HG03521 (cell line): Measurements from ENCODE around the gene APP.
"Not testable (repeated sequence)": the region's sequence is repeated elsewhere in the genome, so short reads cannot be mapped to it uniquely, and the experiment has no call there.

Experiments
- ATAC-seq: cut with Tn5 transposase; IDR thresholded peaks from one replicate; pipeline ENCODE4 v1.9.1; 2021; ENCODE audit warnings: mild to moderate bottlenecking, moderate library complexity; ENCODE audit not compliant: unreplicated experiment

The APP gene

DNA sequence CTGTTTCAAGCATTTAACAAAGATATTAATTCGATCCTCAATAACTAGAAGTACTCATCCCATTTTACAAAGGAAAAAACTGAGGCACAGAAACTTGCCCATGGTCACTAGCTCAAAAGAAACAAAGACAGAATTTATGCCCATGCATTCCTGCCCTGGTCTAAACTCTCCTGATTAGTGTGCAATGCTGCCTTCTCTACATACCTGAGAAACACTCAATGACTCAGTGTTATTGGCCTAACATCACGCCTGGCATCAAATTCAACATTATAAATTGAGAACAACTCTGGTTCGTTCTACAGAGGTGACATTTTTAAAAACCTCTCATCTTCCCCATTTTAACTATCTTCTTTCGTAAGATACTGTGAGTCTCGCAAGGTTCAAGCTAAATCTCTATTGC, 5.2 kb downstream of the APP start:
- no peak for ATAC-seq

DNA sequence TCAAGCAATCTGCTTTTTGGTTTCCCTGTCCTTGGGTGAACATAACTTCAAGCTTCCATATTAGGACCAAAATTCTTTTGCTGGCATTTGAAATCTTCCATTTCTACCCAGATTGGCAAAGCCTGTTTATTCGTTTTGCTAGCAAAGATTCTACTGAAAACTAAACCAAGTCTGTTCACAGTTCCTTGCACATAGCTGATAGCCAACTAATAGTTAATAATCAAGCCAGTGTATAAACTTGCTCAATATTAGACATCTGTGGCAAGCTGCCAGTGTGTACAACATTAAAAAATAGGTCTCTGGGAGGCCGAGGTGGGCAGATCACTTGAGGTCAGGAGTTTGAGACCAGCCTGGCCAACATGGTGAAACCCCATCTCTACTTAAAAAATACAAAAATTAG, 6.3 kb downstream of the APP start:
- ATAC-seq: no peak

DNA sequence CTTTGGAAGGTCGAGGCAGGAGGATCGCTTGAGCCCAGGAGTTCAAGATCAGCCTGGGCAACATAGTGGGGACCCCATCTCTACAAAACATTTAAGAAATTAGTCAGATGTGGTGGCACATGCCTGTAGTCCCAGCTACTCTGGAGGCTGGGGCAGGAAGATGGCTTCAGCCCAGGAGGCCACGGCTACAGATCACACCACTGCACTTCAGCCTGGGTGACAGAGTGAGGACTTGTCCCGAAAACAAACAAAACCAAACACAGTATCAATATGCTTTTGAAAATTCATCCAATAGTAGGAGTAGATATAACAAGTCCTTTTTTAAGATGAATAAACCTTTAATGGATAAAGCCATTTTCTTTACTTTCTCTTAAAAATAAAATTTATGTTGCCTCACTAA, 8.5 kb downstream of the APP start:
- ATAC-seq: no peak

DNA sequence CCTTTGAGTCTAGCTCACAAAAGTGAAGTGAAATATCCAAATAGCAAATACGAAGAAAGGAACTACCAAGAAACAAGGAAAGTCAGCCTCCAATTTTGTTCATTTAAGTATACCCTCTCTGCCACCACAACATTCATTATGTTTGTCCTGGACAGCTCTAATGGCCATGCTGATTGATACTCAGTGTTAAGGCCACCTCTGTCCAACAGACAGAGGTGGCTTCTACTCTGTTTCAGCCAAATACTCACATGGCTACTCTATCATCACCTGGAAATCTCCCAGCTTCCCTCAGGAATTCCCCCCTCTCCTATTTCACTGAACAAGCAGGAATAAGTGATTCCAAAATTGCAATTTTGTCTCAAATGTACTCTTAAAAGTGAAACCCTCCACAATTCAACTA, 10.7 kb downstream of the APP start:
- no peak for ATAC-seq

DNA sequence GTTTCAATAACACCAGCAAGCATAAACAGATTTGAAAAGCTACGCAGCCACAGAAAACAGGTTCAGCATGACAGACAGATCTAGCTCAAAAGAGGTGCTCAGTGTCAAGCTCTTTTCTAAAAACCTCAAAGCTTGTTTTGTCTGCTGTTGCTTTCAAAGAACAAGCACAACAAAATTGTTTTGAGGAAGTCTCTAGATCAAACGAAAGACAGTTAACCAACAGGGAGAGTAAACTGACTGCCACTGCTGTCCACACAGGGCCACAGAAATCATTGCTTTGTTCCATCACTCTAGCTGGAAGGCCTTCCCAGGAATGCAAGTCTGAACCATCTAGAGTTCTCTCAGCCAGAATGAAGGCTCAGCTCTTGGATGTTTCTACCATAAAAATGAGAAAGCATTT, 12.8 kb downstream of the APP start:
- ATAC-seq: no peak

DNA sequence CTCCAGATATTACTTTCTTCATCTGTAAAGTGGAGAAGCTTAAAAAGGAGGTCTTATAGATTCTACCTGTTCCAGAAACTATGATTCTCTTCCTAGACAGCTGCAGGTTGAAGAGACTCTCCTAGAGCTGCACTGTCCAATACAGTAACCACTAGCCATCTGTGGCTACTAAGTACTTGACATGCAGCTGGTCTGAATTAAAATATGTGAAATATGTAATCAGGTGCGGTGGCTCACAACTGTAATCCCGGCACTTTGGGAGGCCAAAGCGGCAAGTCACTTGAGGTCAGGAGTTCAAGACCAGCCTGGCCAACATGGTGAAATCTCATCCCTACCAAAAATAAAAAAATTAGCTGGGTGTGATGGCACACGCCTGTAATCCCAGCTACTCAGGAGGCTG, 15.8 kb downstream of the APP start:
- ATAC-seq: no peak

DNA sequence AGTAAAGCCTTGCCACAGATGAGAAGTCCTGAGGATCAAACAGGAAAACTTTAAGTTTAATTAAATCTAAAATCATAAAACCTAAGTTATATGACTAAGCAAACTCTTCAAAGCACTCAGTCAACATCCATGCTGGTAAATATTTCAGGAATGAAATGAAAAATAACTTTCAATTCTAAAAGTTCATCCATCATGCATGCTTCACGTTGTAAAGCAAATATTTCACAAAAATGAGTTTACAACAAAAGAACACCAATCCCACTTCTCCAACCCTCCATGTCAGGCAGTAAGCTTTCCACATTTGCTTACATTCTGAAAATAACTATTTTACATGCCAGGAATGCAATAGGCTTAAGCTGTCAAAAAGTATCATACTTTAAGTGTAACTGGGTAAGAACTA, 16.8 kb downstream of the APP start:
- no peak for ATAC-seq

DNA sequence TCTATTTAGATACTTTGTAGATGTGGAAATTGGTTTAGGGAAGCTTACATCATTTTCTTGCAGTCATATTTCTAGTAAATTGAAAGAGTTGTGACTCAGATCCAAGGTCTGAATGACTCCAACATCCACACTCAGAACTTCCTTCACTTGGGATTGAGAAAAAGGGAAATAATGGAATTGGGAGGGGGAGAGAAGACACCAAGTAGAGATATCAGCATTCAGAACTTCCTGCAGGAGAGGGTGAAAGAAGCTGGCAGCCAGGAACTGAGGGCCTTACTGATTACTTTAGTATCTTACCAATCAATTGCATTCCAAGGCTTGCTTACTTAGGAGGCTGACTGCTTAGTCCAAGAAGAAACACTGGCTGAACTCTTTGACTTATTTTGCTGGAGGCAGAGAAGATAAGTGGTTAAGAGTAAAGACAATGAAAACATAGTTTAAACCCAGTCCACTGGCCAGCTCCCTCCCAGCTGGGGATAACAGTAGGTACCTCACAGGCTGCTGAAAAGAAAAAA, 21.7 kb downstream of the APP start:
- no peak for ATAC-seq

DNA sequence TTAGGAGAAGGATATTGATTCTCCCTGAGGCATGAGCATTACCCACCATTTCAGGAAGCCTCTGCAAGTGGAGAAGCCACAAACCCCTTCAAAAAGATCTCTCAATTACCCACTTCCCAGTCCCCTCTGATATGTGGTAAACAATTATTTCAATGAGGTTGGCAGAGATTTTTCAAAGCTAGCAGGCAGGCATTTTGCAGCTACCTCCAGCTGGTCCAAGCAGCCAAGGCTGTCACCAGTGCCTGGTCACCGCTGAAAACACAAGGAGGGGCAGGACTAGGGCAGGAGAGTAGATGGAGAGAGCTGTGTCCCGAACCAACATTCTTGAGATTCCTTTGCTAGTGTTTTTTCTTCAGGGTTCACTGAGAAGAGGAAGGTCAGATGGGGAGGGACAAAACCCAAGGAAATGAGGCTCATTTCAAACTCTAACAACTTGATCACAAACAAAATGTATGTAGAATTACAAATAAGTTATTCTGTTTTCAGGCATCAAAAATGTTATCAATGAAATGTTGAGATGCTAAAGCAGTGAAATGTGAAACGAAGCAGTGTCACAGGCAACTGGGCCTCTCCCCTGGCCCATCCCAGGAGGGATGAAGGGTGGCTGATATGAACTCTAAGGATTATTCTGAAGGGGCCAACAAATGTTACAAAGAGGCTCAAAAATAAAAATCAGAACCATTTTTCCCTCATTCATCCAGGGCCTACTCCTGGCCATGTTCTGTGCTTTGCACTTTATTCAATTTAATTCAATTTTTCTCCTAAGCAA, 22.3 kb downstream of the APP start:
- no peak for ATAC-seq

DNA sequence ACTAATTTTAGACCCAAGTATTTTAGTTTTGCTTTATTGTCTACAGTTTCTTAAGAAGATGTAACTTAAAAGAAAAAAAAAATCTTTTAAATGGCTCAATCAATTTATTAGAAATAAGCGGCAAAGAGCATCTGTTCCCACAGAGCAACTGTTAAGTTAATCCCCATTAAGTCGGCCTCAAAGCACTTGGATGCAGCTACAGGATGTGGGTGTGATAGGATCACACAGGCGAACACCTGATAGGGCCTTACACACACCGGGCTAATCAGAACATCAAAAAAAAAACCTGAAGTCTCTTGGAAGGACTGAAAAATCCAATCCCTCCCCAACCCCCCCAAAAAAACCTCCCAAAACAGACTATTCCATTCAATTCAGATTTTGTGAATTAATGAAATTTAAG, 23.0 kb downstream of the APP start:
- no peak for ATAC-seq

DNA sequence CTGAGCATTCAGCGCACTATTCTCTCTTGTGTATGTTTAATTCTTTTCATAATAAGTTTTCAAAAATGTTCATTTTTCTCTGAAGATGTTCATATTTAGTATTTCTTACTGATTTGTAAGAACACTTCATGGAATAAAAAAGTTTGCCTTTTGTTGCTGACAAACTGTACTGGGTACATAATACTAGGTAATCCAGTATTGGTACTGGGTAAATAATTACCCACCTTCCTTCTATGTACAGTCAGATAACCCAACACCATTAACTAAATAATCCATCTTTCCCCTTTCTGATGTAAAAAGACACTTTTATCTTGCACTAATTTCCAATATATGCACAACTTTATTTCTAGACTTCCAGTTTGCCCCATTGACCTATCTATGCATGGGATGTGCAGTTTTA, 23.9 kb downstream of the APP start:
- no peak for ATAC-seq

DNA sequence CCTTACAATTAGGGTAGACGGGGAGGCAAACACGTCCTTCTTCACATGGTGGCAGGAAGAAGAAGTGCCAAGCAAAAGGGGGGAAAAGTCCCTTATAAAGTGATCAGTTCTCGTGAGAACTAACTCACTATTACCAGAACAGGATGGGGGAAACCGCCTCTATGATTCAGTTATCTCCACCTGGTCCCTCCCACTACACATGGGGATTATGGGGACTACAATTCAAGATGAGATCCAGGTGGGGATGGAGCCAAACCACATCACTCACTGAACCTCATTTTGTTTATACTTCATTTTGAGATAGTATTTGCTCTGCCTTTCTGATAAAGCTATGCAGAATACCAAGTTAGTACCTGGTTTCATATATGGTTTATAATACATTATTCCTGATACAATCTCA, 26.5 kb downstream of the APP start:
- ATAC-seq: no peak

DNA sequence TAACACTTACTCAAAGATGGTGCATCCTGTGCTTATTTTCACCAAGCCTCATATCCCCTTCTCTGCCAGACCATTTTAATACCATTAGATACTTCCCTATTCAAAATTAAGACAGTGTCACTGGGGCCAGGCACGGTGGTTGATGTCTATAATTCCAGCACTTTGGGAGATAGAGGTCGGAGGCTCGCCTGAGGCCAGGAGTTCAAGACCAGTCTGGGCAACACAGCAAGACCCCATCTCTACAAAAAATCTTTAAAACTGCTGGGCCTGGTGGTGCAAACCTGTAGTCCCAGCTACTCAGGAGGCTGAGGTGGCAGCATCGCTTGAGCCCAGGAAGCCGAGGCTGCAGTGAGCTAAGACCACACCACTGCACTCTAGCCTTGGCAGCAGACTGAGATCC, 28.2 kb downstream of the APP start:
- no peak for ATAC-seq

DNA sequence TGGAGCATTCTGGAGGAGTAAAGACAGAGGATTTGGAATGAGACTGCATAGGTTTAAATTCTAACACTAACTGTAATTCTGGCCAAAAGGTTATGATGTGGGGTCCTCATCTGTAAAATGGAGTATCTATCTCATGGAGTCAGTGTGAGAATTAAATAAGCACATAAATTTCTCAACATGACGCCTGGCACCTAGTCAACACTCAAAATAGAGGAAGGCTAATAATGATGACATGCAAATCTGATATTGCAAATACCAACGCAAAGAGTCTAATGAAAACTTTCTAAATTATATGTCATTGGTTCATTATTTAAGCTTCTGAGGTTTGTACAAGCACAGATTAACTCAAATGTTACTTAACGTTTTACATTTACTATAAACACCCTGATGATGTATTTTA, 29.6 kb downstream of the APP start:
- no peak for ATAC-seq

DNA sequence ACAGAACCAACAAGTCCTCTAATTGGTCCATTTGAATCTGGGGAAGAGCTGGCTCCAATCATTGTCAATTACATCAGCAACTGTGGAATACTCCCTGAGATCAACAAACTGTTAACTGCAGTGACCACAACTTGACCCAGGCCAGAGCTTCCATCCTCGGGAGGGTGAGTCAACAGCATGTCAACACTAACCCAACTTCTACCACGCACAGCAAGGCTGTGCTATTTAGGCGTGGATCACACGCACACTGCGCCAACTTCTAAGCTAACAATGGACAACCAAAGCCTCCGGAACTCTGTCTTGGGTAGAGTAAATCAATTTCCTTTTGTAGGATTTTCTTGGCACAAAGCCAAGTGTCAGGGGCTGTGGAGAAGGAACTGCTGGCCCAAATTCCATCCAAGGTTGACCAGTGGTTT, 30.4 kb downstream of the APP start:
- no peak for ATAC-seq

DNA sequence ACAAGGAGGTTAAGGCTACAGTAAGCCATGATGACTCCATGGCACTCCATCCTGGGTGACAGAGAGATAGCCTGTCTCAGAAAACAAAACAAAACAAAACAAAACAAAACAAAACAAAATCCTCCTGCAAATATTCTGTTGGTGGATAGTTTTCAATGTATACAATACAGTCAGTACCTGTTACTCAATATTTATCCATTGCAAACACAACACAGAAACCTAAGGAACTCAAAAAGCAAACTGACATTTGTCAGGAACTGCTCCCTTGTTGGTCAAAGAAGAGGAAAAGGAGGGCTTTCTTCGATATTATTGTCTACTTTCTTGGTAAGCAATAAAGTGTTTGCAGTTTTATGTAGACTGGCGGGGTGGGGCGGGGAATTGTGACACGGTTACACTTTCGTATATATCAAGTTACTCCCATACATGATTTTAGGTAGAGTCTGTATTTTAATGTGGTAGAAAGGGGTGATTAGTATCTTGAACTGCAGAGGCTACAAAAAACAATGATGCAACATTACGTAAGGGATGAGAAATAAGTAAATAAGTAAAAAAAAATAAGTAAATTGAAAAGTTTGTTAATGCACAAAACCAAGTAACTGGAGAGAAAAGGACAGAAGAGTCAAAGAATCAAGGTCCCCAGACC, 31.8 kb downstream of the APP start:
- ATAC-seq: no peak

DNA sequence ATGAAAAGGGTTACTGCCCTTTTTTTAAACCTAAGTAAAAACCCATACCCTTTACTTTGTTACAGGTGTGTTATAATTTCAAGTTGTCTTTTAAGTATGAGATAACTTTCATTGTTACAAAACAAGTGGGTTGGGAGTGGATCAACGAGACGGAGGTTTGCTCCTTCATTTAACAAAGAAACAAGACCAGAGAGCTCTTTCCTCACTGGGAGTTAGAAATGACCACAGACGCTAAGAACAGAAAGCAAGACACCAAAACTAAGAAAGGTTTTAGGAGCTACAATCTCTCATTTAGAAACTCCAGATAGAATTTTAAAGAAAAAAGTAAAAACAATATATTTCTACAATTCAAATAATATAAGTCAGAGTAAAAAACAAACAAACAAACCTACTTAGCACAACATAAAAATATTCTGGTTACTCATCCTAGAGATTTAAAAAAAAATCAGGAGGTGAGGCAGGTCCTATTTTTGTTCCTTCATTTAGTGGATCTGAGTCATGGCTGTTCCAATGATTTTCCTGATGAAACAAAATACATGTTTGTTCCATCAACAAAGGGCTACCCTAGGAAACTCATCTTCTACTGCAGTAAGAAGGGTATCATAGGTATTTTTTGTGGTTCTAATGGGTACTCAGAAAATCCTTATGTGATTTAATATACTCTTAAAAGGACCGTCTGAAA, 33.0 kb downstream of the APP start:
- no peak for ATAC-seq

DNA sequence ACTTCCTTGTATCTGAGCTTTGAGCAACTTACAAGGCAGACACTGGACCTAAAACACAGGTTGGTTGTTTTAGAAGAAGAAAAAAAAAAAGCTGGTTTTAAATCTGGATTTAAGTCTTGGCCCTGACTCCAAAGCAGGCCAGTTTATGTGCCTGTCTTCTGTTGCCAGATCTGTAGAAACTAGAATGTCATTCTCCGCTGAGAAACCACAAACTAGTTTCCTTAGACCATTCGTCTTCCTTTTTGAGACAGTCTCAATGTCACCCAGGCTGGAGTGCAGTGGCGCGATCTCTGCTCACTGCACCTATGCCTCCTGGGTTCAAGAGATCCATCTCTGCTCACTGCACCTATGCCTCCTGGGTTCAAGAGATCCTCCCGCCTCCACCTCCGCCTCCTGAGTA, 33.9 kb downstream of the APP start:
- ATAC-seq: peak; percentile 98

DNA sequence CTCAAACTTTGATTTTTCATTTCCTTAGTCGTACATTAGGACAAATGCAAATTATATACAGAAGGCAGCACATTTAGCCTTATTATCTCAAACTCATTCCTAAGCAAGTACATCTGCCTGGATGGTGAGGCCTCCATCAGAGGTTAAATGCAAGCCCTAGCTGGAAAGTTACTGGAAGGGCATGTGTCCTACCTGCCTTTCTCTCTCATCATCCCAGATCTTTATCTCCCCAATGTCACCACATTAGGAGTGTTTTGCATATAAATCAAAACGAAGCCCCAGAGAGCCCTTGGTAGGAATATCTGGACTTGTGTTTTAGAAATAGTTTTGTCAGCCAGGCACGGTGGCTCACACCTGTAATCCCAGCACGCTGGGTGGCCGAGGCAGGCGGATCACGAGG, 35.0 kb downstream of the APP start:
- no peak for ATAC-seq

DNA sequence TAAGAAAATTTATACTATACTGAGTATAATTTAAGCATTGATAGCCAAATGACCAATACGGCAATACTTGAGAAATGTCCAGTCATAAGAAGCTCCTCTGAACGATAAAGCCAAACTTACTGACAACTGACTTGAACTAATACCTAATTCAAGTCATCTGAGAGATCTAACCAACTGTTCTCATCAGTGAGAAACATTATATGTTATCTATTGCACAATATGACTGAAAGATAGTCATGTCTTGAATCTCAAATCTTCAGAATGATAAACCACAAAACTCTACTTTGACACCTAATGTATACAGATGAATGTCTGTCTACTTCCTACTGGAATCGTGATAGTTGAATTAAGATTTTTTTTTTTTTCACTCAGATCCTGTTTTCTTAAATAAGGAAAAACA, 39.0 kb downstream of the APP start:
- ATAC-seq: no peak

DNA sequence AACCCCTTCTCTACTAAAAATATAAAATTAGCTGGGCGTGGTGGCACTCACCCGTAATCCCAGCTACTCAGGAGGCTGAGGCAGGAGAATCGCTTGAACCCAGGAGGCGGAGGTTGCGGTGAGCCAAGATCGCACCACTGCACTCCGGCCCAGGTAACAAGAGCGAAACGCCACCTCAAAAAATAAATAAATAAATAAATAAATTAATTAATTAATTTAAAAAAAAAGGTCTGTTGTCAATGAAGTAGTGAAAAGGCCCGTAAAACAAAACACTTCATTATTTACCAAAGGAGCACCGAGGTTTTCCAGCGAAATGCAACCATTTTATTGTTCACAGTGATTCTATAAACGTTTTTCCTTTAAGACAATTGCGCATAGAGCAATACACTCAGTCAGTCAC, 39.5 kb downstream of the APP start:
- ATAC-seq: not testable (repeated sequence)

DNA sequence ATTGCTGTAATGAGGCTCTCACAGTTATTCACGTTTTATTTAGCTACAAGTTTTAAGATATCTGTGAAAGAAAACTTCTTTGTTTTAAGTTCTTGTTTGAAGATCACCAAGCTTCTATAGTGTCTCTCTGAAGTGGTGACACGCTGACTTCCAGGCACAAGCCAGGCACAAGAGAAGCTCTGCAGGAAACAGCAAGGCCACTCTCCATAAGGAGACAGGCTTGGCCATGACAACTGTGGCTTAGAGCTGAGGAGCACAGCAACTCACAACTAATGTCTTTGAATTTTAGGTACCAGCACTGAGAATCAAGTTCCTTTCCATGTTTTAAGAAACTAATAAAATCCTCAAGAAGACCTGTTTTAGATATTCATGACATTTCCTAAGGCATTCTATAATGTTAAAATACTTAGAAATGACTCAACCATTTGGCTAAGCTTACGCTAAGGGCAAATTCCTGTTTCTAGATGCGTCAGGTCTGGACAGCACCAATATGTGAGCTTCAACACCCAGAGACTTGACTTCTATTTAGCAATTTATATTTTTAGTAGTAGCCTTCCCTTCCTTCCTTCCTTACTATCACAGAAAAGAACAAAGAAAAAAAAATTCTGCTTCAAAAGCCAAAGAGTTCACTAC, 40.2 kb downstream of the APP start:
- no peak for ATAC-seq
